Measurements from ENCODE around the gene MCOLN1.

Gene MCOLN1

GRCh38 chr19:7488736-7489353 is 33.6 kb upstream of the MCOLN1 start, which contains the start of gene PEX11G:
Gene PEX11G, minus strand, starts transcription at chr19:7489035. Its CDS starts 25 bp downstream, at chr19:7489010.
- in situ Hi-C loops (cut with MboI; ENCODE audit: low sequenced_read_pairs, unreplicated experiment): no loop called here
- TF ChIP-seq CTCF (IDR thresholded peaks at IDR 0.05; ENCODE audit: borderline replicate concordance, control extremely low read depth, extremely low read depth, insufficient read depth, missing control alignments): no peak
- DNase-seq (ENCODE audit: low spot score): peak; percentile 100

GRCh38 chr19:7489609-7490044 is 32.8 kb upstream of the MCOLN1 start:
- TF ChIP-seq CTCF (IDR thresholded peaks at IDR 0.05; ENCODE audit: borderline replicate concordance, control extremely low read depth, extremely low read depth, insufficient read depth, missing control alignments): no peak
- peak; percentile 13 for DNase-seq (ENCODE audit: low spot score)
- in situ Hi-C loops (cut with MboI; ENCODE audit: low sequenced_read_pairs, unreplicated experiment): no loop called here

- DNase-seq (ENCODE audit: low spot score): no peak
- in situ Hi-C loops (cut with MboI; ENCODE audit: low sequenced_read_pairs, unreplicated experiment): no loop called here
- no peak for TF ChIP-seq CTCF (IDR thresholded peaks at IDR 0.05; ENCODE audit: borderline replicate concordance, control extremely low read depth, extremely low read depth, insufficient read depth, missing control alignments)
Observed at GRCh38 chr19:7492142-7492541, 30.3 kb upstream of the MCOLN1 start.

GRCh38 chr19:7492558-7492957 is 29.9 kb upstream of the MCOLN1 start:
- no peak for DNase-seq (ENCODE audit: low spot score)
- no peak for TF ChIP-seq CTCF (IDR thresholded peaks at IDR 0.05; ENCODE audit: borderline replicate concordance, control extremely low read depth, extremely low read depth, insufficient read depth, missing control alignments)
- in situ Hi-C loops (cut with MboI; ENCODE audit: low sequenced_read_pairs, unreplicated experiment): no loop called here

- DNase-seq (ENCODE audit: low spot score): no peak
- TF ChIP-seq CTCF (IDR thresholded peaks at IDR 0.05; ENCODE audit: borderline replicate concordance, control extremely low read depth, extremely low read depth, insufficient read depth, missing control alignments): no peak
- in situ Hi-C loops (cut with MboI; ENCODE audit: low sequenced_read_pairs, unreplicated experiment): no loop called here
Observed at GRCh38 chr19:7494416-7495098, 27.9 kb upstream of the MCOLN1 start.

- in situ Hi-C loops (cut with MboI; ENCODE audit: low sequenced_read_pairs, unreplicated experiment): no loop called here
- no peak for TF ChIP-seq CTCF (IDR thresholded peaks at IDR 0.05; ENCODE audit: borderline replicate concordance, control extremely low read depth, extremely low read depth, insufficient read depth, missing control alignments)
- DNase-seq (ENCODE audit: low spot score): no peak
Observed at GRCh38 chr19:7497292-7497691, 25.1 kb upstream of the MCOLN1 start.
